GM19351 (cell line): Measurements from ENCODE around the gene CCNG2.
A peak's percentile ranks its signal among the peaks of the same experiment; 100 is the strongest.

Source experiments
- ATAC-seq: cut with Tn5 transposase; IDR thresholded peaks from one replicate; pipeline ENCODE4 v1.9.1; 2021; ENCODE audit warnings: mild to moderate bottlenecking, moderate library complexity; ENCODE audit not compliant: unreplicated experiment

Gene CCNG2

DNA sequence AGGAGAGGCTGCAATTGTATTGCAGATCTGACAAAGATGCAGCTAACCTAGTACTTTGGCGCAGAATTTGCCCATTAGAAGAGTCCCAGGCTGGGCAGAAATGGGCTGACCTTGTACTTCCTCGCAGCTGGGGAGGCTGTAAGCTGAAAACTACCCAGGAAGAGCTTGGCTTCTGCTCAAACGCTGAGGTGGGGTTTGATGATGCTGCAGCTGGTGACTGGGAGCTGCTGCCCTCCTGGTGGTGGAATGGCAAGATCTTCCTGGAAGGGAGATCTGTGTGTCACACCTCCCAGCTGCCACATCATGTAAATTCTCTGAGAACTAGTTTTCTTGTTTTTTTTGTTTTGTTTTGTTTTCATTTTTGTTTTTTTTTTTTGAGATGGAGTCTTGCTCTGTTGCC, 17.4 kb downstream of the CCNG2 start:
- no peak for ATAC-seq

DNA sequence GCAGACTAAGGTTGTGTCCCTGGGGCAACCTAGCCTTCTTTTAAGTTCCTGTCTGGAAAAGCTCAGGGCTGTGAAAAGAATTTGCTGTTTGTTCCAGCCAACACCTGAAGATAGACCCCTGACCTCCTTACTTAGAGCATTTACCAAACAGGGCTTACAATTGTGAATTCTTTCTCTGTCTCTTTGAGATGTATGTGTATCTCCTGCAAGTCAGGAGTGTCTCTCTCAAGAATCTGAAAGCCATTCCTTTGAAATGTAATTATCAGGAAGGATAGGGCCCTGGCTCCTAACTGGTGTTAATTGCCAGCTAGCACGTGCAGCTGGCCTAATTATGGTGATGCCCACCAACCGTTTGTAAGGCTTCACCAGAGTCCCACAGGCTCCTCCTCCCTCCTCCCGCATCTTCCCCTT, 18.2 kb downstream of the CCNG2 start:
- ATAC-seq: no peak

DNA sequence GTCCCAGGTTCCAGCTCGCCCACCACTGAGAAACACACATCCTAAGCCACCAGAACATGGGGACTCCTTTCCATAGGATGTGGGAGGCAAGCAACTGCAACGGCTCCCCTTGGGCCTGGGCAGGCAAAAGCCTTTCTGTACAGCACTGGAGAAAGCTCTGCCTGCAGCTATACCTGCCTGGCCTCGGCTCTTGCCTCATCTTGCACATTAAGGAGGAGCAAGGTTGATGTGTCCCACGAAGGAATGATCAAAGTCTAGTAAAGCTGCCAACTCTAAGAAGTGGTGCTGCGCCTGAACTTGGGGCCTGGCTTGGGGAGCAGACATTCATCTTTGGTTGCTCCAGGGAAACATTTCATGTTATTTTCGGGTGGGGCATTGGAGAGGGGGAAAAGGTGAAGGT, 19.6 kb downstream of the CCNG2 start:
- no peak for ATAC-seq

DNA sequence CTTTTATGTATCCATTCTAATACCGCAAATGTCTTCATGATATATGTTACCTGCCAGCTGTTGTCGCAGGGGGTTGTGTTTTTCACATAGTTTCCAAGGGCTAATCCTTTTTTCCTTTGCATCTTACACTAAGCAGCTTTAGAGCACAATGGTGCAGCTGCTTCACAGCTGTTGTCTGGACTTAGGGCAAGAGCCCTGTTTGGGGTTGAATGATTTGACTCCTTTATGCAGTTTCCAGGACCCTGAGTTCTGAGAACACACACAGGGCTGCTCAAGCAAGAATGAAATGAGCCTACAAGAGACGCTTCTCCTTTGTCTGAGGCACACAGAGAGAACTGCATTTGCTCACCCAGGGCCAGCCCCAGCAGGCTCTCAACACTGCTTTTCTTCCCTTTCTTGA, 20.2 kb downstream of the CCNG2 start:
- no peak for ATAC-seq

DNA sequence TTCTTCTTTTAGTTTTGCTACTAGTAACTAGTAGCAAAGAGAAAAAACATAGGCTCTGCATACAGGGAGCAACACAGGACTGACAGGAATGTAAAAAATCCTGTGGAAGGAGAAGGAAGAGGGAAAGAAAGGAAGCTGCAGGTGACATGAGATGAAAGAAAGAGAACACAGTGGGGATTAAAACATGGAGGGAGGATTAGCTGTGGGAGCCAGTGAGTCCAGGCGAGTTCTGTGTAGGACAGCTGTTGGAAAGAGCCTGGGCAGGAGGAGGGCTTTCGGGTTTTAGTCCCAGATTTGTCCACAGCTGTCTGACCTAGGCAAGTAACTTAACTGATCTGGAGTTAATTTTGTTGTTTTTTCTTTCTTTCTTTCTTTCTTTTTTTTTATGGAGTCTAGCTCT, 21.6 kb downstream of the CCNG2 start:
- no peak for ATAC-seq

DNA sequence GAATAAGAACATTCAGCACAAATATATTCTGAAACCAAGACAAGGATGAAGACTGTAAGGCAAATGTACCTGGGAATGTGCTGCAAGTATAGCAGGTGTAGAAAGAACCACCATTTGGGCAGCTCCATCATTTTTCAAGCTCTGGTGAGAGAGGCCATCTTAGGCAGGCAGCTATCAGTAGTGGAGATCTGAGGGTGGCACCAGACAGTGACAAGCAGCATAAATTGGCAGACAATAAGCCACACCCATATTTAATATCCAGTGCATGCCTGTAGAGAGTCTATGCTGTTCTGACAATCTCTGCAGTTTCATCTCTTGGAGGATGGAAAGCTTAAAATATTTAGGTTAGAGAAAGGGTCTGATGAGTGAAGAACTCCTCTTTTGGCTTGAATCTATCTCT, 22.5 kb downstream of the CCNG2 start:
- ATAC-seq: no peak

DNA sequence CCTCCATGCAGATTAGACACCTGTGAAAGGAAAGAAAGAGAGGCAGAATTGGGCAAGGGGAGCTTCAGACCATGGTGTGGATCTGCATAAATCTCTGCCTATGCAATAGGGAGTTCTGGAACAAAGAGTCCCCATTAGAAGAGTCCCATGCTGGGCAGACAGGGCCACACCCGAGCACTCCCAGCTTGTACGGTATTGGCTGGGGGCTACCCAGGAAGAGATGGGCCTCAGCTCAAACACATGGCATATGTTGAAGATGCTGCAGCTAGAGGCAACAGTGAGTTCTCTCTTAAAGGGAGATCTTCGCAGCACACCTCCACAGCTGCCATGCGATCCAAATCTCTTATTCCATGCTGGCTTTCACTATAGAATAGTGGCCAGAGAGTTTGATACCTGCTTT, 24.7 kb downstream of the CCNG2 start:
- no peak for ATAC-seq

DNA sequence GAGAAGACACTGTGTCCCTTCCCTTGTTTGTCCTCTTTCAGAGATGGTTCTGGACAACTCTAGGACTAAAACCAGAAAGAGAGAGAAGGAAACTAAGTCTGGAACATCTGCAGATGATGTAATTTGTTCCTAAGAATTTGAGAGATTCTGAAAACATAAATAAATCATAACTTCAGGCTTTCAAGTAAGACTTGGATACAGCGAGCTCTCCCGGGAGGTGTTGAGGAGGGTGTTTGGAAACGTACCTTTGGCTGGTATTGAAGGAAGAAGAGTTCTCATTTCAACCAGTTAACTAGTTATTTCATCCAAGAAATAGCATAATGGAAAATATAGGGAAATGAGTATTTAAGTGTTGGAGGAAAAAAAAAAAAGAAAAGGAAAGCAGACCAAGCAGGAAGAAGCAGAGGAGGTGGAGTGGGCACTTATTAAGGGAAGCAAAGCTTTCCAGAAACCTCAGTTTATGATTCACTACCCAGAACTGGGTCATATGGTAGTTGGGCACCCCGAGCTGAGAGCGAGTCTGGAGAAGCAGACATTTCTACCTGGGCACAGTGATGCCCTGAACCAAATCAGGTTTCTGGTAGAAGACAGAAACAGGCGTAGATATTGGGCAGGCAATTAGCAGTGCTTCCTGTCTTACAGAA, 26.9 kb downstream of the CCNG2 start:
- no peak for ATAC-seq

DNA sequence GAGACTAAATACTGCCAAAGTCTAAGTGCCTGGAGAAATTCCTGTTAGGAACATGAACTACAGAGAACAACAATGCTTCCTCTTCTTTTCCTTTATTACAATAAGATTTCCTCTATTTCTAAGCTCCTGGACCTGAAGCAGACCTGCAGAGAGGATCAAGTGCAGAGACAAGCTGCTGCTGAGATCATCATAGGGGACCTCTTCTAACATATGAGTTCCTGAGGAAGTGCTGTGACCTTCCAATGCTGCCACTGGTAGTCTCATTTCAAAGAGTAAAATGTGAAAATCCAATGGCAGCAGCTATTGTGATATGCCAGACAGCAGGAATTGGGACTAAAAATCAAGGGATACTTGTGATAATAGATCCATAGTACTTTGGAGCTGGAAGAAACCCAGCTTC, 28.0 kb downstream of the CCNG2 start:
- ATAC-seq: no peak

DNA sequence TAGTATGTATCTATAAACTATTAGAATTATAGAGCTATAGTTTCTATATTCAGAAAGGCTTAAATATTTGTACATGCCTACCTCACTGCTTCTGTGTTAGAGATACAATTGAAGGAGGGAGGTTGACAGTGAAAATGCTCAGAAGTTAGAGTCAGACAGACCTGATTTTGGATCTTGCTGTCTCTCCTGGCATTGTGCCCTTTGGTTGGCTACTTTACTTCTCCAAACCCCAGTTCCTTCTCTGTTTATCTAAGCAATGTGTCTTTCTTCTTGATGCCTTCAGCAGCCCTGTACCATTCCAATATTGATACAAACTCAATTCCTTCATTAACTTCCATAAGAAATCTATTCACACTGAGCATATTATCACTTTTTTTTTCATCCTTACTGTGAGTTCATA, 28.7 kb downstream of the CCNG2 start:
- no peak for ATAC-seq

DNA sequence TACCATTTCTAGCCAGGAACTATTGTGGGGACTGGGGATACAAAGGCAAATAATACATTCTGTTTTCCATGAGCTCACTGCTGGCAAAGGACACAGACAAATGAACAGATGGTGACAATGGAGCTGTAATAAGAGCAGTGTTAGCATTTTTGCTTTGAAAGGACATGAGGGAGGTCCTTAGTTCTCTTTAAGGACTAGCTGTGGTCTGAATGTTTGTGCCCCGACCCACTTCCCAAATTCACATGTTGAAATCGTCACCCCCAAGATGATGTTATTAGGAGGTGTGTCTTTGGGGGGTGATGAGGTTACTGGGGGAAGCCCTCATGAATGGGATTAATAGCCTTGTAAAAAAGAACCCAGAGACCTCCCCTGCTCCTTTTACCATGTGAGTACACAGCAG, 30.3 kb downstream of the CCNG2 start:
- ATAC-seq: no peak

DNA sequence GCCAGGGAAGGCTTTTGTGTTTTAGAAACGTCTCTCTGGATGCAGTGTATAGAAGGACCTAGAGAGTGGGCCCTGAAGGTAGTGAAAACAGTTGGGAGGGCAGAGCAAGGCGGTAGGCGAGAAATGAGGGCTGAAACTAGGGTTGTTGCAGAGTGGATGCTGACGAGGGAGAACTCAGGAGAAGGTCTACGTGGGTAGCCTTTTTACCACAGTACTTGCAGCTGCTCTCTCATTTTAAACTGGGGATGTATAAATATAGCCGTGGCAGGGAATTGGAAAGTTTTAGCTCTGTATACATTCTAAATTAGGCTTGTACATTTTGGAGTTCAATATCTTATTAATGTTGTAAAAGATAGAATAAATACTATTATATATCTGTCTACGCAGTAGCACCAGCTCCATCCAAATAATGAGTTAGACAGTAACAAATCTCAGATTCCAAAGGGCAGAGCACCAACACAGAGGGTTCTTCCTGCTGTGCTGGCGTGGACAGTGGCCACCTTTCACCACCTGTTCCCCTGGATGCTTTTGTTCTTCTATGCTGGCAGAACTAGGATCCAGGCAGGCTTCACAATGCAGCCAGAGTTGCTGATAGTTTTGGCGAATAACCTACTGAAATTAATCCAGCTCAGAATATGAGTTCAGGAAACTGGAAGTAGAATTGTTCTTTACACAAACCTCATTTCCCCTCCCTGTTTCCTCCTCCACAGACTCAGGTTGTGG, 31.7 kb downstream of the CCNG2 start:
- ATAC-seq: no peak

DNA sequence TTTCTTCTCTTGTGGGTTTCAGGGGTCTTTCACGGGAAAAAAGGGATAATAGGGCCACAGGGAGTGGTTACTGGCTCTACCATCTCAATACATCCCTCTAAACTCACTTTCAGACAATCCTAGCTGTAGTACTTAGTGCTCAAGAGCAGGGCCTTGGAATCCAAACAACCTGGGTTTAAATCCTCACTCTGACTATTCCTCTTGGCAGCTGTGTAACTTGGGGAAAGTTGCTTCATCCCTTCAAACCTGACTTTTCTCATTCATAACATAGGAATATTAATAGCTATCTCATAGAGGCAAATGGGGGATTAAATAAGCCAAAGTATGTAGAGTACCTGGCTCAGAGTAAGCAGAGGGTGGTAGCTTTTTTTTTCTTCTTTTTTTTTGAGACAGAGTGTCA, 32.4 kb downstream of the CCNG2 start:
- no peak for ATAC-seq

DNA sequence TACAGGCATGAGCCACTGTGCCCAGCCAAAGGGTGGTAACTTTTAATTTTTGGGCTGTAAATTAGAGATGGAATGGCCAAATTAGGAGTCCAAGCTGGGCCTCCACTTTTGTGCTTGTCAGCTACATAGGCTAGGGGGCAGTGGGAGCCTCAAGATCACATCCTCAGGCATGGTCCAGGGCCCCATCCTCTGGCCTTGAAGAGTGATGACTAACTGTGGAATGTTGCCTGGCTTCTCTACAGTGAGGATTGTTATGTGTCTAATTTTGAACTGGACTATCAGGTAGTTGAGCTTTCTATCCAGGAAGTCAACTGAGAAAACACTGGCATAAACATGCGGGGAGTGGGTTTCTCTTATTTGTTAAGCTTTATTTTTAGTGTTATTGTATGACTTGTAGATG, 33.0 kb downstream of the CCNG2 start:
- no peak for ATAC-seq

DNA sequence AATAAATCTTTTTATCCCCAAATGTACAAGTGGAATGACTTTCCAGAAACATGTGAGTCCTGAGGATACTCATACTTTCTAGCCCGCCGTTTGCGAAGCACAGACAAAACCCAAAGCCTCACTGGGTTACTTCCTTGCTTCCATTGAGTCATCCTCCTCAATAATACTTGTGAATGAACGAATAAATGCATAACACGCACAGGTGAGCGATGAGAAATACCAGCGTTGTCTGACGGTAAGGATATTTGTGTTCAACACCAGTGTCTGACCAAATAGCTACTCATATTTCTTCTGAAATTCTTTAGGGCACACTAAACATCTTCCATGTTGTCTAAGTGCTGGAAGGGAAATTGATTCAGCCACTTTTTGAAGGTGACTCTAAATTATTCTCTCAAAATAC, 36.0 kb downstream of the CCNG2 start:
- ATAC-seq: no peak

DNA sequence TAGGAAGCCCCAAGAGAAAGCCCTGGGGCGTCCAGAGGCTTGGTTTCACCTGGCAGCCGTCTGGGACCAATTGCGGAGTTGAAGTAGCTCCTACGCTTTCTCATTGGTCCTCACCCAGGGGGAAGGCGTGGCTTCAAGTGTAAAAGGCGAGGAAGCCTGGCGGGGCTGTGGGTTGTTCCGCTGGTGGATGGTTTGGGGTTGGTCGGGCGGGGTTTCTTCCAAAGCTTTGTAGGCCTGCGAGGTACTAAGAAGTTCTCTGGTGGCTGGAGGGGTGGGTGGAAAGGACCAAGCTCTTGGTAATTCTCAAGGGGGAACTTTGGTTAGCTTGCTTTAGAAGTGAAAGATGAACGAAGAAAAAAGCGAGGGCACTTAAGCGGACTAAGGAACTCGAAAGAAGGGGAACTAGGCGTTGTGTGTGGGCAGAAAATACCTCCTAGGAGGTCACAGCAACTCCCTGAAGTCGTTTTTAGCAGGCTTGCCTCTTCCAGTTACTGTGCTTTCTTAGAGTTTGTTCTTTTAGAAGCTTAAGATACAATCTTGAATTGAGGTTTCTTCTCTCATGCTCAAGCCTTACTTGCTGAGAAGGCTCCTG, 36.6 kb downstream of the CCNG2 start:
- ATAC-seq: peak; percentile 77

DNA sequence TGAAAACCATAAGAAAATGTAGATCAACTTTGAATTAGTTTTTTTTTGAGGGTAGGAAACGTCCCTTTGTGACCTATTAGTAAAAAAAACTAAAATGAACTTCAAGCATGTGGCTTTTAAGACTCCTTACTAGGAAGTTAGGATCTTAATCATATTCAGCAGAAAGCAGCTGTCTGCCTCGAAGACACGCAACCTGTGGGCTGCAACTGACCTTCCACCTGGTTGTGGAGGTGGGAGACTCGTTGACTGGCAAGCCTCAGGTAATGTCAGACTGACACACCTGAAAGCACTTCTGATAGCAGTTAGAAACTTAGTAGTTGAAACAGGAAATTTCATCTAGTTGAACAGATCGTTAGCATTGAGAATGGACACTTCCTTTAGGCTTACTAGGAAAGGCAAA, 37.4 kb downstream of the CCNG2 start:
- ATAC-seq: no peak

DNA sequence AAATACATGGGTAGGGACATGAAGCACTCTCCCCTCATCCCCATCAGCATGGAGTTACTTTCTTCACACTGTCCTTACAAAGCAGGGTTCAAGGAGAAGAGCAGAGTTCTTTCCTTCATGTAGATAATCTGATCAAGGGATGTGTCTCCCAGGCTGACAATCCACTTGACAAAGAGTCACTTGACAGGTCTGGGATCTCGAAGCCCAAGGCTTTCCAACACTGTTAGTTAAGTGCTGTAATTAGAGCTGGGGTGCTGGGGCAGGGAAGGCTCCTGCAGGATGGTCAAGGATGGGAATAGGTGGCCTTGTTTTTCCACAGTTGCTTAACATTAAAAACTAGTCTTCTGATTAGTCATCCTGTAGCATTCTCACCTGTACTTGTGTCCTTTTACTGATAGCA, 38.0 kb downstream of the CCNG2 start:
- ATAC-seq: no peak

DNA sequence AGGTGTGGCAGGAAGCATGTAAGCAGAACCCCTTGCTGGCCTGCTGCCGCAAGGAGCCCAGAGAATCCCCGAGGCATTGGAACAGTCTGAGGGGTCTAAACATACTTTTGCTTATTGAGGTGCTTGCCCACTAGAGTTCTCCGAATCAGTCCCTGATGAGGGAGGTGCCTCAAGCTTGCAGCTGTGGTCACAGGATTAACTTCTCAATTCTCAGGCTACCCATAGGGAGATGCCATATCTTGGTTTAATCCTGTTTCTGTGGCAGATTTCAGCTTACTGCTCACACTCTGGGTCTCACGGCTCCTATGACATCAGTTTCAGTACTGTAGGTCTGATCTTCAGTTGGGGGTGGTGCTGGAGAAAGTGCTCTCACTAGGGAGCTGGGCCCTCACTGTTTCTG, 39.9 kb downstream of the CCNG2 start:
- peak; percentile 54 for ATAC-seq

DNA sequence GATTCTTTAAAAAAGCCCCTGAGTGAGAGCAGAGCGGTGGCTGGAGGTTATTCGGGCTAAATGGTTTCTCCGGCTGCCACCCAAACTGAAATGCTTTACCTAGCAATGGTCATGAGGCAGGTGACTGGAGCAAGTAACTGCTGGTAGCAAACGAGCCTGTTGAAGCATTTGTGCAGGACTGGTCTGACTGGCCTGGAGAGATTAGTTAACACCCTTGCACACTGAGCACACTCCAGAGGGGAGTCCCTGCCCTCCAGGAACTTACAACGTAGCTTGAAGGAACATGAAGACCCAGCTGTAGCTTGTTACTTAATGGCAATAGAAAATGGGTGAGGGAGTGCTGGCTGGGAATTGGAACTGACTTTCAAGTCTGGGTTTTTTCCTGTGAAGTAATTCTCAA, 40.4 kb downstream of the CCNG2 start:
- no peak for ATAC-seq

DNA sequence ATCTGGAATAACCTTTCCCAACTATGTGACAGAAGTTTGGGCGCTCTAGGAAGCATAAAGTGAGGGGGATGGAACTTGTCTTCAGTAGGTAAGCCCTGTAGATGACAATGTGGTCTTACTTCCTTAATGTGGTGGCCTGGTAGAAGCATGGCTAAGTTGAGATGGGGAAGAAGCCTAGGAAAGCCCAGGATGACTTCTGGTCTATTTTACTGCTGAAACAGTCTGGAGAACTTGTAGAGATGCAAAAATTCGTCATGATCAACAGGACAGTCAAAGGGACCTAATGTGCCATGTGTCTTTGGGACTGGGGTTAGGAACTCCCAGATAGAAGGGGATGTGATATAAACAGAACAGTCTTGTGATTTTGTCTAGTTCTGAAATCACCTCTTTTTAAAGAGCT, 40.8 kb downstream of the CCNG2 start:
- no peak for ATAC-seq

DNA sequence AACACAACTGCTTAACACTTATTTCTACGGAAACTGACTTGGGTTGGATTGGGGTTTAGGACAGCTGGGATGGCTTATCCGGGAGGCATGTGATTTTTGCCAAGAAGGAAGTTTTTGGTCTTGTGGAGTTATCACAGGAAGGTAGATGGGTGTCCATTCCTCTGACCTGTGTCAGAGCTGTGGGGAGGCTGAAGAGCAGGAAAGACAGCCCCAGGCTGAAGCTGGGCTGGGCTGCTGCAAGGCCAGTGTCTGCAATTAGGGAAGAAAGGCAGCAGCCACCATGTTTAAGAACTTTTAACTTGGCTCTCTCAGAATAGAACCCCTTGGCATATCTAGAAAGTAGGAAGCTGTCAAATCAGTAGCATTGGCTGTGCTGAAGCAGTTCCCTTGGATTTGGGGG, 42.3 kb downstream of the CCNG2 start:
- no peak for ATAC-seq

DNA sequence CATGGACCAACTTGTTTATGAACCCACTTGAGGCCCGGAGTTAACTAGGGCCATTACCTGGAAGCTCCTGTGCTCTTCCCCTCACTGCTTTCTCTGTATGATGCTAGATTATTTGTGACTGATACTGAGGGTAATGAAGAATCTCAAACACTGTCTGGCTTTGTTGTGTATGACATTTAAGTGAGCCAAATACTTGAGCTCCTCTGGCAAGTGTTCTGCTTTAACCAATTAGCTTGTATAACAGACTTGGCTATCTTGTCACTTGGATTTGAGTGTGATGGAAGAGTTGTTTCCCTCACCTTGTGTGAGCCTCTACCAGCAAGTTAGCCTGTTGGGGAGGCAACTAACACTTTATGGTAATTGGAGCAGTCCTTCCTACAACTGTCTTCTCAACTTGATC, 42.7 kb downstream of the CCNG2 start:
- no peak for ATAC-seq
